Retinal pigment epithelial cell (primary cell): ENCODE measurements around the gene DLG5.
A peak's percentile ranks its signal among the peaks of the same experiment; 100 is the strongest.

ENCODE experiments used
- DNase-seq: peaks from one replicate; pipeline ENCODE4 v3.0.0-alpha.2; 2010; ENCODE audit warnings: low read depth
- H3K4me3 ChIP-seq: 2 replicates; pipeline ENCODE4 v1.5.1; 2011; ENCODE audit warnings: mild to moderate bottlenecking, low read length, control low read depth, moderate library complexity
- CTCF ChIP-seq: conservative IDR thresholded peaks from 2 replicates; pipeline ENCODE4 v1.5.1; 2011; ENCODE audit warnings: low read depth, low read length, control low read depth, inconsistent platforms

The DLG5 gene

GRCh38 chr10:77788496-77789010 is 138.0 kb downstream of the DLG5 start:
- no peak overlapping the region for H3K4me3 ChIP-seq
- no peak for DNase-seq
- TF ChIP-seq CTCF: no peak

GRCh38 chr10:77787440-77787839 is 139.1 kb downstream of the DLG5 start:
- no peak for TF ChIP-seq CTCF
- H3K4me3 ChIP-seq: no peak overlapping the region

GRCh38 chr10:77784856-77785255 is 141.7 kb downstream of the DLG5 start:
- no peak for TF ChIP-seq CTCF
- H3K4me3 ChIP-seq: no peak overlapping the region
- DNase-seq: peak; percentile 32

More at GRCh38 chr10:77787440-77787839, 139.1 kb downstream of the DLG5 start:
- DNase-seq: no peak

- no peak for TF ChIP-seq CTCF
- DNase-seq: no peak
- H3K4me3 ChIP-seq: no peak overlapping the region
Measured at GRCh38 chr10:77782328-77783061, 144.1 kb downstream of the DLG5 start.

GRCh38 chr10:77781451-77782327 is 144.9 kb downstream of the DLG5 start:
- H3K4me3 ChIP-seq: no peak overlapping the region
- DNase-seq: no peak
- no peak for TF ChIP-seq CTCF

- TF ChIP-seq CTCF: no peak
- no peak for DNase-seq
Measured at GRCh38 chr10:77780180-77780579, 146.4 kb downstream of the DLG5 start.

More at GRCh38 chr10:77780180-77780579, 146.4 kb downstream of the DLG5 start:
- no peak overlapping the region for H3K4me3 ChIP-seq
